Measurements from ENCODE around the gene RAC3. TPM values are rescaled to one million over a fixed set of nuclear protein-coding genes. Genes with fewer than 3 reads are reported as not detected.

RAC3 gene
- total RNA-seq, 1 experiment from 2014 or later: 120 TPM

- no peak overlapping the region for H3K4me3 ChIP-seq (replicated peaks in 1 of 2; ENCODE audit: low read depth in 1 of 2, low read length in 2 of 2)
These were observed 46.6 kb upstream of the RAC3 start for GRCh38 chr17:81984773-81985410.

More at GRCh38 chr17:81984773-81985410, 46.6 kb upstream of the RAC3 start:
- no peak for DNase-seq (ENCODE audit: low read depth, low spot score)
- H3K4me1 ChIP-seq (ENCODE audit: control insufficient read depth in 1 of 2, insufficient read depth in 2 of 2, low read length in 2 of 2): peaks cover 0 to 6% of the 10 kb centered on the region in 2 experiments; a peak in 1 of 4 replicates
- ChIA-PET RAD21 (ENCODE audit: low non-redundant PET in 1 of 2, low total read pairs in 2 of 2, uncharacterized antibody in 2 of 2, unreplicated experiment in 2 of 2) (no interaction called here), CTCF (no interaction called here), POLR2A (no interaction called here)
- H3K4me2 ChIP-seq (ENCODE audit: low read length): no peak overlapping the region
- no peaks in the 10 kb centered on the region for H4K20me1 ChIP-seq (ENCODE audit: insufficient read depth)
- H3K9me2 ChIP-seq (ENCODE audit: insufficient read depth): no peaks in the 10 kb centered on the region
- intact Hi-C loops (cut with micrococcal nuclease): no loop called here
- BruUV-seq (replicated peaks): no TSS peak
- no peak overlapping the region for H2AFZ ChIP-seq (ENCODE audit: low read depth, low read length, poor library complexity, severe bottlenecking)
- H3K9me3 ChIP-seq (ENCODE audit: control insufficient read depth in 1 of 2, insufficient read depth in 1 of 2, low read depth in 1 of 2, low read length in 2 of 2): no peaks in the 10 kb centered on the region
- H3K9ac ChIP-seq (ENCODE audit: low read length): no peak overlapping the region
- no peaks in the 10 kb centered on the region for H3K27me3 ChIP-seq (ENCODE audit: insufficient read depth, low read length)
- TF ChIP-seq EGR1 (IDR thresholded peaks at IDR 0.05; ENCODE audit: low read depth): no peak
- no peak for TF ChIP-seq RAD21 (IDR thresholded peaks at IDR 0.05; ENCODE audit: low read depth)
- no peak for TF ChIP-seq SP1 (IDR thresholded peaks at IDR 0.05; ENCODE audit: low read depth)
- TF ChIP-seq ELF1 (IDR thresholded peaks at IDR 0.05; ENCODE audit: borderline replicate concordance, low read depth): no peak
- TF ChIP-seq ZBTB33 (IDR thresholded peaks at IDR 0.05; ENCODE audit: extremely low read depth, insufficient replicate concordance, low read length): no peak
- no peak for TF ChIP-seq POLR2A (IDR thresholded peaks at IDR 0.05; ENCODE audit: borderline replicate concordance, extremely low read depth, insufficient read depth, insufficient read length)
- no peak for TF ChIP-seq EZH2 (IDR thresholded peaks at IDR 0.05)
- no peak for TF ChIP-seq ZNF274 (IDR thresholded peaks at IDR 0.05; ENCODE audit: low read depth, low read length)
- no peak for TF ChIP-seq EZH2phosphoT487 (IDR thresholded peaks at IDR 0.05; ENCODE audit: borderline replicate concordance)
- no peak for TF ChIP-seq CTCF (IDR thresholded peaks at IDR 0.05 in 2 of 3, conservative IDR thresholded peaks at IDR 0.05 in 1 of 3; ENCODE audit: borderline replicate concordance in 1 of 3, insufficient read depth in 1 of 3, low read depth in 2 of 3, low read length in 2 of 3)
- TF ChIP-seq ZFX (IDR thresholded peaks at IDR 0.05): no peak
- no peak for TF ChIP-seq ATF3 (IDR thresholded peaks at IDR 0.05)
- TF ChIP-seq POLR2AphosphoS5 (IDR thresholded peaks at IDR 0.05; ENCODE audit: low read depth, low read length): no peak
- no peak for TF ChIP-seq CBX3 (IDR thresholded peaks at IDR 0.05; ENCODE audit: low read depth)
- TF ChIP-seq CEBPB (IDR thresholded peaks at IDR 0.05; ENCODE audit: low read depth): no peak
- TF ChIP-seq SIN3A (IDR thresholded peaks at IDR 0.05; ENCODE audit: low read depth): no peak
- no peak for TF ChIP-seq REST (IDR thresholded peaks at IDR 0.05; ENCODE audit: low read depth)
- no peak for TF ChIP-seq FOSL1 (IDR thresholded peaks at IDR 0.05; ENCODE audit: low read depth)
- no peak for TF ChIP-seq JUND (IDR thresholded peaks at IDR 0.05)
- H3K27ac ChIP-seq (ENCODE audit: low read depth, low read length): no peak overlapping the region
- H3K36me3 ChIP-seq (ENCODE audit: control insufficient read depth in 1 of 2, insufficient read depth in 2 of 2, low read length in 2 of 2): peaks cover 13 to 16% of the 10 kb centered on the region in 2 experiments; a peak in 3 of 4 replicates
- ATAC-seq: no peak
- H3K79me2 ChIP-seq (ENCODE audit: insufficient read depth, low read length): no peaks in the 10 kb centered on the region
